Measurements from ENCODE around the gene HDGFL2. TPM values are rescaled to one million over a fixed set of nuclear protein-coding genes. Genes with fewer than 3 reads are reported as not detected.

Gene HDGFL2
- total and polyA plus RNA-seq, 10 of the 15 experiments (the other 5 are each of a cell fraction or from before 2014, with no cell fraction given): 0.16 to 56.9 (median 25.3) TPM

- TF ChIP-seq SKIL (IDR thresholded peaks at IDR 0.05; ENCODE audit: low read depth, poor library complexity, severe bottlenecking) (no peak), CEBPB (IDR thresholded peaks at IDR 0.05; ENCODE audit: borderline replicate concordance in 1 of 2, low read depth in 2 of 2, low read length in 2 of 2) (no peak), EED (IDR thresholded peaks at IDR 0.05; ENCODE audit: low read depth) (no peak)
These were observed 37.7 kb upstream of the HDGFL2 start (continued) for GRCh38 chr19:4434391-4434790.

GRCh38 chr19:4436231-4436630 is 35.9 kb upstream of the HDGFL2 start:
- ATAC-seq: no peak
- in situ Hi-C loops (cut with MboI): no loop called here
- Histone ChIP-seq H2AFZ (ENCODE audit: control insufficient read depth, low read depth, low read length) (no peak overlapping the region), H3K9ac (ENCODE audit: control insufficient read depth, insufficient read depth, low read length) (no peak overlapping the region), H3K9me3 (replicated peaks; ENCODE audit: control insufficient read depth, insufficient read depth, low read length) (no peaks in the 10 kb centered on the region), H4K20me1 (ENCODE audit: control insufficient read depth, insufficient read depth) (no peaks in the 10 kb centered on the region), H3K4me1 (ENCODE audit: control insufficient read depth, insufficient read depth, low read length) (peaks cover 16% of the 10 kb centered on the region), H3K36me3 (ENCODE audit: control insufficient read depth in 2 of 2, insufficient read depth in 2 of 2, low read length in 1 of 2) (peaks cover 13 to 29% of the 10 kb centered on the region in 2 experiments), H3K4me3 (no peak overlapping the region), H3K27me3 (replicated peaks in 1 of 2; ENCODE audit: control insufficient read depth in 2 of 2, insufficient read depth in 2 of 2, low read length in 1 of 2) (no peaks in the 10 kb centered on the region), H3K4me2 (ENCODE audit: control insufficient read depth, insufficient read depth) (no peak overlapping the region), H3K79me2 (ENCODE audit: control insufficient read depth, insufficient read depth, low read length) (no peaks in the 10 kb centered on the region), H3K27ac (ENCODE audit: control insufficient read depth, insufficient read depth) (no peak overlapping the region)
- FAIRE-seq: no peak
- no TSS peak for BruUV-seq (replicated peaks)
- DNase-seq (ENCODE audit: low read depth, low spot score): no peak
- POLR2A ChIA-PET: no interaction called here
- intact Hi-C loops (cut with micrococcal nuclease; ENCODE audit: unreplicated experiment): no loop called here
- RAD21 ChIA-PET (ENCODE audit: unreplicated experiment): no interaction called here
- SMC1A ChIA-PET (ENCODE audit: uncharacterized antibody, unreplicated experiment): interaction anchor here (0.6 kb wide), 1 partner anchor 130 kb away, joined by 3 read pairs; no protein-coding TSS in a partner anchor
- CTCF ChIA-PET: interaction anchor here (1.2 kb wide), 1 partner anchor 34 kb away, joined by 4 read pairs; the partner anchor contains the start of gene CHAF1A
- WGBS (ENCODE audit: insufficient coverage, insufficient replicate concordance, low lambda C conversion rate, missing lambda C conversion rate): 95% methylated on average over 7 of the region's 7 CpGs
- TF ChIP-seq MTA2 (IDR thresholded peaks at IDR 0.05; ENCODE audit: low read depth): no peak
- TF ChIP-seq CEBPB (IDR thresholded peaks at IDR 0.05; ENCODE audit: borderline replicate concordance in 1 of 2, low read depth in 2 of 2, low read length in 2 of 2): no peak
- no peak for TF ChIP-seq MLLT1 (IDR thresholded peaks at IDR 0.05)
- no peak for TF ChIP-seq BACH1 (IDR thresholded peaks at IDR 0.05; ENCODE audit: borderline replicate concordance)
- no peak for TF ChIP-seq SIX5 (IDR thresholded peaks at IDR 0.05; ENCODE audit: low read depth, low read length, severe bottlenecking)
- no peak for TF ChIP-seq HCFC1 (IDR thresholded peaks at IDR 0.05; ENCODE audit: low read length)
- TF ChIP-seq ATF3 (IDR thresholded peaks at IDR 0.05; ENCODE audit: borderline replicate concordance, extremely low read depth, low read depth, low read length): no peak
- TF ChIP-seq SUPT20H (IDR thresholded peaks at IDR 0.05; ENCODE audit: borderline replicate concordance, control insufficient read depth, low read depth, low read length): no peak
- no peak for TF ChIP-seq MYC (IDR thresholded peaks at IDR 0.05; ENCODE audit: insufficient read depth, insufficient read length, insufficient replicate concordance, low read length, severe bottlenecking)
- no peak for TF ChIP-seq BHLHE40 (IDR thresholded peaks at IDR 0.05; ENCODE audit: borderline replicate concordance in 1 of 2, low read depth in 2 of 2, low read length in 1 of 2)
- TF ChIP-seq KLF5 (IDR thresholded peaks at IDR 0.05; ENCODE audit: partially characterized antibody): no peak
- TF ChIP-seq CEBPZ (IDR thresholded peaks at IDR 0.05; ENCODE audit: low read depth, low read length): no peak
- no peak for TF ChIP-seq YBX1 (IDR thresholded peaks at IDR 0.05)

Measured in GM12878 (cell line).